Type B pancreatic cell (in vitro differentiated cells): Measurements from ENCODE around the gene AKTIP. TPM values are rescaled to one million over a fixed set of nuclear protein-coding genes. Genes with fewer than 3 reads are reported as not detected.

Source experiments
- DNase-seq: peaks from one replicate; pipeline ENCODE4 v3.0.0; 2021; ENCODE audit warnings: mixed read lengths; ENCODE audit not compliant: unreplicated experiment; ENCODE audit errors: extremely low spot score
- H3K27ac Mint-ChIP-seq: 2 replicates; pipeline ENCODE4 v1.8.0; 2021; ENCODE audit warnings: mild to moderate bottlenecking, mixed read lengths
- H3K27me3 Mint-ChIP-seq: 2 replicates; pipeline ENCODE4 v1.8.0; 2021; ENCODE audit warnings: mixed read lengths
- H3K36me3 Mint-ChIP-seq: 2 replicates; pipeline ENCODE4 v1.8.0; 2021; ENCODE audit warnings: mixed read lengths
- H3K4me1 Mint-ChIP-seq: one replicate; pipeline ENCODE4 v1.8.0; 2021; ENCODE audit warnings: mixed read lengths; ENCODE audit not compliant: unreplicated experiment
- H3K4me3 Mint-ChIP-seq: 2 replicates; pipeline ENCODE4 v1.8.0; 2021; ENCODE audit warnings: mild to moderate bottlenecking, mixed read lengths
- H3K9me3 Mint-ChIP-seq: 2 replicates; pipeline ENCODE4 v1.8.0; 2021; ENCODE audit warnings: mixed read lengths
- CTCF ChIP-seq: fragments of 200-600 bp; sonication (generic); conservative IDR thresholded peaks from 2 replicates; pipeline ENCODE4 v1.5.0; 2021; ENCODE audit warnings: antibody characterized with exemption, mild to moderate bottlenecking
- total RNA-seq: library from RNA; stranded (reverse); gene quantifications from 2 replicates; pipeline ENCODE4 v1.2.1, GENCODE V29; 2021; ENCODE audit warnings: low replicate concordance

The AKTIP gene
- total RNA-seq, 1 donor from 2014 or later = 35.4 TPM

GRCh38 chr16:53506254-53506653, 3.2 kb upstream of the AKTIP start:
- H3K4me1 Mint-ChIP-seq = peaks cover 29% of the 10 kb centered on the region
- DNase-seq = no peak
- H3K36me3 Mint-ChIP-seq = no peaks in the 10 kb centered on the region
- H3K9me3 Mint-ChIP-seq = no peaks in the 10 kb centered on the region
- H3K4me3 Mint-ChIP-seq = no peak overlapping the region
- peaks cover 3% of the 10 kb centered on the region for H3K27me3 Mint-ChIP-seq
- TF ChIP-seq CTCF = no peak
- no peak overlapping the region for H3K27ac Mint-ChIP-seq

GRCh38 chr16:53504665-53505064, 1.7 kb upstream of the AKTIP start:
- no peak for TF ChIP-seq CTCF
- DNase-seq = no peak
- no peaks in the 10 kb centered on the region for H3K9me3 Mint-ChIP-seq
- H3K4me3 Mint-ChIP-seq = peak overlapping the region; percentile 97
- H3K4me1 Mint-ChIP-seq = peaks cover 25% of the 10 kb centered on the region
- H3K36me3 Mint-ChIP-seq = no peaks in the 10 kb centered on the region
- H3K27ac Mint-ChIP-seq = peak overlapping the region; percentile 99
- H3K27me3 Mint-ChIP-seq = peaks cover 3% of the 10 kb centered on the region

- H3K27me3 Mint-ChIP-seq = peaks cover 3% of the 10 kb centered on the region
- H3K4me3 Mint-ChIP-seq = peak overlapping the region; percentile 97
- DNase-seq = no peak
- H3K36me3 Mint-ChIP-seq = peaks cover 1% of the 10 kb centered on the region
- no peaks in the 10 kb centered on the region for H3K9me3 Mint-ChIP-seq
- peak overlapping the region; percentile 99 for H3K27ac Mint-ChIP-seq
- no peak for TF ChIP-seq CTCF
- H3K4me1 Mint-ChIP-seq = peaks cover 25% of the 10 kb centered on the region
Measured at GRCh38 chr16:53503991-53504663, 1.1 kb upstream of the AKTIP start.

- no peaks in the 10 kb centered on the region for H3K9me3 Mint-ChIP-seq
Measured at GRCh38 chr16:53503270-53503923, 388 bp upstream of the AKTIP start.

GRCh38 chr16:53501216-53501859, 1.7 kb downstream of the AKTIP start:
- no peak for DNase-seq
- peak overlapping the region; percentile 98 for H3K27ac Mint-ChIP-seq

More at GRCh38 chr16:53503270-53503923, 388 bp upstream of the AKTIP start:
- Mint-ChIP-seq H3K36me3 (peaks cover 4% of the 10 kb centered on the region), H3K27me3 (peaks cover 3% of the 10 kb centered on the region), H3K4me3 (peak overlapping the region; percentile 97), H3K4me1 (peaks cover 25% of the 10 kb centered on the region), H3K27ac (peak overlapping the region; percentile 99)
- no peak for TF ChIP-seq CTCF
- DNase-seq = peak; percentile 100

More at GRCh38 chr16:53501216-53501859, 1.7 kb downstream of the AKTIP start:
- Mint-ChIP-seq H3K27me3 (peaks cover 3% of the 10 kb centered on the region), H3K4me1 (peaks cover 25% of the 10 kb centered on the region), H3K36me3 (peaks cover 9% of the 10 kb centered on the region), H3K9me3 (no peaks in the 10 kb centered on the region), H3K4me3 (peak overlapping the region; percentile 98)
- no peak for TF ChIP-seq CTCF
